Colonic mucosa (tissue), 4 donors: Measurements from ENCODE around the gene RGS19. TPM values are rescaled to one million over a fixed set of nuclear protein-coding genes. Genes with fewer than 3 reads are reported as not detected.

ENCODE experiments used
- DNase-seq: peaks from one replicate; pipeline ENCODE4 v3.0.0-alpha.2; 2020
- H3K27ac ChIP-seq: fragments of 200-600 bp; one replicate; pipeline ENCODE4 v1.8.0; 2021
- H3K27me3 ChIP-seq: fragments of 200-600 bp; one replicate; pipeline ENCODE4 v1.8.0; 2021
- H3K36me3 ChIP-seq: fragments of 200-600 bp; one replicate; pipeline ENCODE4 v1.8.0; 2021
- H3K4me1 ChIP-seq: fragments of 200-600 bp; one replicate; pipeline ENCODE4 v1.8.0; 2021; ENCODE audit warnings: mild to moderate bottlenecking
- H3K4me3 ChIP-seq: fragments of 200-600 bp; one replicate; pipeline ENCODE4 v1.8.0; 2021
- H3K9ac ChIP-seq, 2 donors: one replicate each; pipeline ENCODE4 v1.7.0; 2013; ENCODE audit warnings: control low read depth in 2 of 2, low read depth in 2 of 2, low read length in 2 of 2
- H3K9me3 ChIP-seq: fragments of 200-600 bp; one replicate; pipeline ENCODE4 v1.8.0; 2021
- CTCF ChIP-seq: fragments of 200-600 bp; IDR thresholded peaks from one replicate; pipeline ENCODE4 v1.8.0; 2022; ENCODE audit warnings: antibody characterized with exemption, mild to moderate bottlenecking
- intact Hi-C: fragments of 100-400 bp; cut with DNase I; formaldehyde crosslinking; loops from one replicate; pipeline ENCODE4 v1.14.1; 2022
- total RNA-seq, 2 donors: library from RNA; stranded (reverse); fragmentation: NEBNext Ultra II Directional in 1 of 2; extraction: Animal tissue kit (Norgen Biotek cat#: 25700) in 1 of 2; gene quantifications; one replicate each; pipeline ENCODE4 v1.2.1, GENCODE V29; 2021
- donor health status: healthy.
- donor health status: DM: no; HTN: no; CAD: no.
- donor health status: DM: no; HTN: no; CAD: no.

The RGS19 gene
- total RNA-seq, 2 donors from 2014 or later = 3.4 to 4.5 TPM

GRCh38 chr20:64056639-64056888 lies 22.8 kb downstream of the RGS19 start:
- Histone ChIP-seq H3K4me1 (no peaks in the 10 kb centered on the region), H3K9me3 (no peaks in the 10 kb centered on the region), H3K36me3 (no peaks in the 10 kb centered on the region), H3K9ac (no peak overlapping the region), H3K4me3 (no peak overlapping the region), H3K27me3 (peaks cover 31% of the 10 kb centered on the region), H3K27ac (no peak overlapping the region)
- DNase-seq = no peak
- no peak for TF ChIP-seq CTCF
- intact Hi-C loops = no loop called here

- Histone ChIP-seq H3K4me1 (no peaks in the 10 kb centered on the region), H3K4me3 (no peak overlapping the region), H3K36me3 (no peaks in the 10 kb centered on the region), H3K27me3 (peaks cover 36% of the 10 kb centered on the region), H3K27ac (no peak overlapping the region), H3K9me3 (no peaks in the 10 kb centered on the region), H3K9ac (no peak overlapping the region)
- TF ChIP-seq CTCF = no peak
- intact Hi-C loops = no loop called here
- DNase-seq = no peak
Measured at GRCh38 chr20:64055893-64056638, 23.3 kb downstream of the RGS19 start.

GRCh38 chr20:64055396-64055892 lies 23.9 kb downstream of the RGS19 start:
- Histone ChIP-seq H3K4me3 (no peak overlapping the region), H3K27me3 (peaks cover 42% of the 10 kb centered on the region), H3K9me3 (no peaks in the 10 kb centered on the region), H3K9ac (no peak overlapping the region), H3K36me3 (no peaks in the 10 kb centered on the region), H3K4me1 (no peaks in the 10 kb centered on the region), H3K27ac (no peak overlapping the region)
- TF ChIP-seq CTCF = no peak
- no peak for DNase-seq
- intact Hi-C loops = no loop called here

GRCh38 chr20:64053841-64054661 lies 25.3 kb downstream of the RGS19 start:
- DNase-seq = no peak
- TF ChIP-seq CTCF = no peak
- Histone ChIP-seq H3K9me3 (no peaks in the 10 kb centered on the region), H3K27ac (no peak overlapping the region), H3K9ac (no peak overlapping the region), H3K4me1 (no peaks in the 10 kb centered on the region), H3K36me3 (no peaks in the 10 kb centered on the region), H3K27me3 (peaks cover 52% of the 10 kb centered on the region), H3K4me3 (no peak overlapping the region)
- intact Hi-C loops = no loop called here

- Histone ChIP-seq H3K4me1 (no peaks in the 10 kb centered on the region), H3K4me3 (no peak overlapping the region), H3K36me3 (no peaks in the 10 kb centered on the region), H3K27ac (no peak overlapping the region), H3K9ac (no peak overlapping the region), H3K9me3 (no peaks in the 10 kb centered on the region), H3K27me3 (peaks cover 60% of the 10 kb centered on the region)
- intact Hi-C loops = no loop called here
- no peak for TF ChIP-seq CTCF
- no peak for DNase-seq
Measured at GRCh38 chr20:64052987-64053840, 26.1 kb downstream of the RGS19 start.
